Measurements from ENCODE around the gene GDI1.

DNA sequence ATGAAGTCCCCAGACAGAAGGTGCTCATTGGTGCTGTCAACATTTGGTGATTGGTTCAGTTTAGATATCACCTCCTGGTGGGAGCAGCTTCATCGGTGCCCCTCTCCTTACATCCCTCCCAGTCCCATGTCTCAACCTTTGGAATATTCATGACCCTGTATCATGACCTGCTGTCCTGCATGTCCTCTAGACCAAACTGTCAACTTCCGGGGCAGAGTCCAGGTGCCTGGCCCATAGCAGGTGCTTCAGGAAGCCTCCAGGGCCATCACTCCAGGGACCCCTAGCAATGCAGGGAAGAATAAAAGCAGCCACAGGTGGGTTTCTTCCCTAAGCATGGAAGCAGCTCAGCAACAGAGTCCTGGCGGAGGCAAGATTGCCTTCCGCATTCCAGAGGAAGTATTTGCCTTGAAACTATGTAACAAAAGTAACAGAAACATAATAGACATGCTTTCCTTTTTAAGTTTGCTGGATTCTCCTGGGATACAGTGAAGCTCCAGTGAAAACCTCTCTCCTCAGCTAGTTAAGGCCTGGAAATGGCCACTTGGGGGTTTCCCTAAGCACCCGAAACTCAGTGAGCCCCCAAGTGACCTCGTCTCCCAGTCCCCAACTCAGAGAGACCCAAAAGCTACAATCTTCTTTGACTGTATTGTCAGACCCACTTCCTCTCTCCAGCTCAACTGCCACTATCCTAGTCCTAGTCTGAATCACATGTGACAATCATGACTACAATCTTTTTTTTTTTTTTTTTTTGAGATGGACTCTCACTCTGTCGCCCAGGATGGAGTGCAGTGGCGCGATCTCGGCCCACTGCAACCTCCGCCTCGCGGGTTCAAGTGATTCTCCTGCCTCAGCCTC lies 9.8 kb upstream of the GDI1 start:
- TF ChIP-seq CTCF (conservative IDR thresholded peaks at IDR 0.05; ENCODE audit: low read depth in 2 of 2) (no peak), EZH2 (IDR thresholded peaks at IDR 0.05; ENCODE audit: low read depth, unreplicated experiment) (no peak), POLR2AphosphoS5 (IDR thresholded peaks at IDR 0.05; ENCODE audit: low read depth) (no peak), EZH2phosphoT487 (IDR thresholded peaks at IDR 0.05; ENCODE audit: unreplicated experiment) (no peak), CREB1 (CRISPR knock-in tag; IDR thresholded peaks at IDR 0.05; ENCODE audit: low read depth) (no peak), ZNF114 (CRISPR knock-in tag; IDR thresholded peaks at IDR 0.05) (no peak), JUNB (IDR thresholded peaks at IDR 0.05; ENCODE audit: unreplicated experiment) (no peak), ZNF331 (CRISPR knock-in tag; IDR thresholded peaks at IDR 0.05; ENCODE audit: low read depth) (no peak), STAT1 (IDR thresholded peaks at IDR 0.05; ENCODE audit: unreplicated experiment) (no peak), NANOG (IDR thresholded peaks at IDR 0.05; ENCODE audit: borderline replicate concordance) (no peak)
- TF ChIP-seq, protein P1, sequence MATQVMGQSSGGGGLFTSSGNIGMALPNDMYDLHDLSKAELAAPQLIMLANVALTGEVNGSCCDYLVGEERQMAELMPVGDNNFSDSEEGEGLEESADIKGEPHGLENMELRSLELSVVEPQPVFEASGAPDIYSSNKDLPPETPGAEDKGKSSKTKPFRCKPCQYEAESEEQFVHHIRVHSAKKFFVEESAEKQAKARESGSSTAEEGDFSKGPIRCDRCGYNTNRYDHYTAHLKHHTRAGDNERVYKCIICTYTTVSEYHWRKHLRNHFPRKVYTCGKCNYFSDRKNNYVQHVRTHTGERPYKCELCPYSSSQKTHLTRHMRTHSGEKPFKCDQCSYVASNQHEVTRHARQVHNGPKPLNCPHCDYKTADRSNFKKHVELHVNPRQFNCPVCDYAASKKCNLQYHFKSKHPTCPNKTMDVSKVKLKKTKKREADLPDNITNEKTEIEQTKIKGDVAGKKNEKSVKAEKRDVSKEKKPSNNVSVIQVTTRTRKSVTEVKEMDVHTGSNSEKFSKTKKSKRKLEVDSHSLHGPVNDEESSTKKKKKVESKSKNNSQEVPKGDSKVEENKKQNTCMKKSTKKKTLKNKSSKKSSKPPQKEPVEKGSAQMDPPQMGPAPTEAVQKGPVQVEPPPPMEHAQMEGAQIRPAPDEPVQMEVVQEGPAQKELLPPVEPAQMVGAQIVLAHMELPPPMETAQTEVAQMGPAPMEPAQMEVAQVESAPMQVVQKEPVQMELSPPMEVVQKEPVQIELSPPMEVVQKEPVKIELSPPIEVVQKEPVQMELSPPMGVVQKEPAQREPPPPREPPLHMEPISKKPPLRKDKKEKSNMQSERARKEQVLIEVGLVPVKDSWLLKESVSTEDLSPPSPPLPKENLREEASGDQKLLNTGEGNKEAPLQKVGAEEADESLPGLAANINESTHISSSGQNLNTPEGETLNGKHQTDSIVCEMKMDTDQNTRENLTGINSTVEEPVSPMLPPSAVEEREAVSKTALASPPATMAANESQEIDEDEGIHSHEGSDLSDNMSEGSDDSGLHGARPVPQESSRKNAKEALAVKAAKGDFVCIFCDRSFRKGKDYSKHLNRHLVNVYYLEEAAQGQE (IDR thresholded peaks at IDR 0.05; ENCODE audit: unreplicated experiment): no peak
- TF ChIP-seq, protein P2, sequence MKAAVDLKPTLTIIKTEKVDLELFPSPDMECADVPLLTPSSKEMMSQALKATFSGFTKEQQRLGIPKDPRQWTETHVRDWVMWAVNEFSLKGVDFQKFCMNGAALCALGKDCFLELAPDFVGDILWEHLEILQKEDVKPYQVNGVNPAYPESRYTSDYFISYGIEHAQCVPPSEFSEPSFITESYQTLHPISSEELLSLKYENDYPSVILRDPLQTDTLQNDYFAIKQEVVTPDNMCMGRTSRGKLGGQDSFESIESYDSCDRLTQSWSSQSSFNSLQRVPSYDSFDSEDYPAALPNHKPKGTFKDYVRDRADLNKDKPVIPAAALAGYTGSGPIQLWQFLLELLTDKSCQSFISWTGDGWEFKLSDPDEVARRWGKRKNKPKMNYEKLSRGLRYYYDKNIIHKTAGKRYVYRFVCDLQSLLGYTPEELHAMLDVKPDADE (IDR thresholded peaks at IDR 0.05): no peak
